CD14-positive monocyte (primary cell): ENCODE results near the gene MECP2. TPM values are rescaled to one million over a fixed set of nuclear protein-coding genes. Genes with fewer than 3 reads are reported as not detected.
A peak's percentile ranks its signal among the peaks of the same experiment; 100 is the strongest.

Source experiments
- DNase-seq, 3 donors: peaks; one replicate each; pipeline ENCODE4 v3.0.0-alpha.2; 2011 to 2022
- H2AFZ ChIP-seq: 2 replicates; pipeline ENCODE4 v1.6.0; 2012; ENCODE audit warnings: mild to moderate bottlenecking, low read depth, low read length, inconsistent platforms; ENCODE audit not compliant: insufficient read depth, poor library complexity, severe bottlenecking
- H3K27ac ChIP-seq, 2 donors: 1 replicate in 1 of 2; 2 replicates in 1 of 2; pipeline ENCODE4 v1.5.1; 2012 to 2013; ENCODE audit warnings: low read length in 2 of 2, control low read depth in 1 of 2, inconsistent platforms in 1 of 2, low read depth in 1 of 2, mild to moderate bottlenecking in 1 of 2
- H3K27me3 ChIP-seq, 2 donors: one replicate each; pipeline versions ENCODE4 v1.6.0 to v1.6.1; 2011 to 2013; ENCODE audit warnings: low read length in 2 of 2; ENCODE audit not compliant: control insufficient read depth in 2 of 2, insufficient read depth in 2 of 2
- H3K36me3 ChIP-seq, 2 donors: replicated peaks in 1 of 2; 1 replicate in 1 of 2; 2 replicates in 1 of 2; pipeline versions ENCODE4 v1.5.1 to v1.6.1; 2012 to 2013; ENCODE audit warnings: low read length in 2 of 2, control low read depth in 1 of 2, inconsistent platforms in 1 of 2, mild to moderate bottlenecking in 1 of 2; ENCODE audit not compliant: insufficient read depth in 2 of 2, control insufficient read depth in 1 of 2
- H3K4me1 ChIP-seq, 2 donors: 1 replicate in 1 of 2; 2 replicates in 1 of 2; pipeline versions ENCODE4 v1.5.1 to v1.6.1; 2012 to 2013; ENCODE audit warnings: low read length in 2 of 2, control low read depth in 1 of 2, inconsistent platforms in 1 of 2, mild to moderate bottlenecking in 1 of 2, moderate library complexity in 1 of 2; ENCODE audit not compliant: insufficient read depth in 2 of 2, control insufficient read depth in 1 of 2
- H3K4me2 ChIP-seq: replicated peaks from 2 replicates; pipeline ENCODE3; 2012; ENCODE audit warnings: low read length, moderate library complexity, mild to moderate bottlenecking; ENCODE audit not compliant: poor library complexity, severe bottlenecking; ENCODE audit errors: extremely low read depth
- H3K4me3 ChIP-seq, 3 experiments: fragments of 200-600 bp in 1 of 3; sonication (generic) in 1 of 3; replicated peaks in 1 of 3; 1 replicate in 2 of 3; 2 replicates in 1 of 3; pipeline ENCODE4 v1.5.1; 2011 to 2013; ENCODE audit warnings: low read length in 3 of 3, mild to moderate bottlenecking in 3 of 3, control low read depth in 2 of 3, low read depth in 2 of 3, inconsistent platforms in 1 of 3, moderate library complexity in 1 of 3
- H3K79me2 ChIP-seq: 2 replicates; pipeline ENCODE4 v1.6.0; 2012; ENCODE audit warnings: mild to moderate bottlenecking, control low read depth, inconsistent platforms, low read length, moderate library complexity; ENCODE audit not compliant: insufficient read depth
- H3K9ac ChIP-seq: 2 replicates; pipeline ENCODE4 v1.6.0; 2017; ENCODE audit warnings: low read length, mild to moderate bottlenecking; ENCODE audit not compliant: insufficient read depth, poor library complexity, severe bottlenecking
- H3K9me3 ChIP-seq, 2 donors: replicated peaks in 1 of 2; 1 replicate in 1 of 2; 2 replicates in 1 of 2; pipeline versions ENCODE4 v1.5.1 to v1.6.1; 2012 to 2013; ENCODE audit warnings: low read length in 2 of 2, control low read depth in 1 of 2; ENCODE audit not compliant: control insufficient read depth in 1 of 2, insufficient read depth in 1 of 2
- H4K20me1 ChIP-seq: 2 replicates; pipeline ENCODE4 v1.6.0; 2012; ENCODE audit warnings: mild to moderate bottlenecking, low read length, control low read depth, moderate library complexity; ENCODE audit not compliant: insufficient read depth
- H3K27ac Mint-ChIP-seq, 7 donors: one replicate each; pipeline ENCODE4 v1.8.0; 2020; ENCODE audit warnings: mild to moderate bottlenecking in 7 of 7, mixed read lengths in 7 of 7, moderate library complexity in 6 of 7, inconsistent platforms in 2 of 7
- H3K27me3 Mint-ChIP-seq, 3 donors: one replicate each; pipeline ENCODE4 v1.8.0; 2021 to 2022; ENCODE audit warnings: low read depth in 3 of 3, mild to moderate bottlenecking in 3 of 3, mixed read lengths in 3 of 3, moderate library complexity in 3 of 3, inconsistent platforms in 1 of 3
- H3K36me3 Mint-ChIP-seq, 2 donors: one replicate each; pipeline ENCODE4 v1.8.0; 2020; ENCODE audit warnings: mixed read lengths in 2 of 2, inconsistent platforms in 1 of 2, mild to moderate bottlenecking in 1 of 2
- H3K4me1 Mint-ChIP-seq: one replicate; pipeline ENCODE4 v1.8.0; 2020; ENCODE audit warnings: mild to moderate bottlenecking, mixed read lengths
- H3K4me3 Mint-ChIP-seq, 2 donors: one replicate each; pipeline ENCODE4 v1.8.0; 2020; ENCODE audit warnings: mild to moderate bottlenecking in 2 of 2, mixed read lengths in 2 of 2, moderate library complexity in 1 of 2
- H3K9me3 Mint-ChIP-seq, 7 donors: one replicate each; pipeline ENCODE4 v1.8.0; 2020 to 2022; ENCODE audit warnings: mixed read lengths in 7 of 7, mild to moderate bottlenecking in 6 of 7, moderate library complexity in 6 of 7, inconsistent platforms in 2 of 7
- WGBS: methylation state at CpG from one replicate; pipeline ENCODE4 v1.1.5; 2013; ENCODE audit warnings: missing lambda C conversion rate; ENCODE audit not compliant: insufficient coverage; 5-methylcytosine and 5-hydroxymethylcytosine counted together
- intact Hi-C, 2 donors: fragments of 100-400 bp; cut with micrococcal nuclease; formaldehyde crosslinking; loops; one replicate each; pipeline versions ENCODE4 v1.15.0 to v1.15.1; 2023
- polyA plus RNA-seq, 3 donors: library from polyadenylated mRNA; depleted of rRNA in 1 of 3; unstranded in 2 of 3; stranded (reverse) in 1 of 3; fragments of 300-500 nt in 2 of 3; fragments of >200 nt in 1 of 3; fragmentation: Illumina TruSeq in 2 of 3; gene quantifications; 1 replicate in 2 of 3; 2 replicates in 1 of 3; pipeline ENCODE4 v1.2.3, GENCODE V29; 2012 to 2021
- TF ChIP-seq, protein P1 (sequence below): fragments of 200-600 bp; IDR thresholded peaks from one replicate; pipeline ENCODE4 v1.8.0; 2022; ENCODE audit warnings: antibody characterized with exemption, mild to moderate bottlenecking

Gene MECP2
- polyA plus RNA-seq, 3 donors, result 5.2 to 21.2 (median 9.6) TPM

DNA sequence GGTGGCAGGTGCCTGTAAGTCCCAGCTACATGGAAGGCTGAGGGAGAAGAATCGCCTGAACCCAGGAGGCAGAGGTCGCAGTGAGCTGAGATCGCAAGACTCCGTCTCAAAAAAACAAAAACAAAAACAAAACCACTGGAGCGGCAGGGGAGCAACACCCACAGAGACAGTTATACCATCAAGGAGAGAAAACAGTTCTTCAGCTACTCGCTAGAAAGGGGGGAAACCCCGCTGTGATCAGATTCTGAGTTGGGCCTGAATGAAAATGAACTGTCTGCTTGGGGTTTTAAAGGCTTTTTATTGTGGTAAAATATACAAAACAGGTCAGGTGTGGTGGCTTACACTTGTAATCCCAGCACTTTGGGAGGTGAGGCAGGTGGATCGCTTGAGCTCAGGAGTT, 61.0 kb downstream of the MECP2 start:
- intact Hi-C loops, result no loop called here
- Mint-ChIP-seq H3K36me3 (peaks cover 36 to 52% of the 10 kb centered on the region in 2 donors), H3K9me3 (peaks cover 0 to 6% (median 0%) of the 10 kb centered on the region in 7 donors), H3K27me3 (peaks cover 0 to 44% (median 0%) of the 10 kb centered on the region in 3 donors), H3K4me3 (no peak overlapping the region), H3K4me1 (peaks cover 30% of the 10 kb centered on the region), H3K27ac (peak overlapping the region in 3 of 7 donors; percentile 62 to 79 (median 68))
- no peak overlapping the region for H3K27ac ChIP-seq
- peaks cover 53% of the 10 kb centered on the region for H4K20me1 ChIP-seq
- no peak overlapping the region for H3K4me3 ChIP-seq
- H3K9ac ChIP-seq, result no peak overlapping the region
- H2AFZ ChIP-seq, result no peak overlapping the region
- DNase-seq, result no peak
- TF ChIP-seq, protein P1, sequence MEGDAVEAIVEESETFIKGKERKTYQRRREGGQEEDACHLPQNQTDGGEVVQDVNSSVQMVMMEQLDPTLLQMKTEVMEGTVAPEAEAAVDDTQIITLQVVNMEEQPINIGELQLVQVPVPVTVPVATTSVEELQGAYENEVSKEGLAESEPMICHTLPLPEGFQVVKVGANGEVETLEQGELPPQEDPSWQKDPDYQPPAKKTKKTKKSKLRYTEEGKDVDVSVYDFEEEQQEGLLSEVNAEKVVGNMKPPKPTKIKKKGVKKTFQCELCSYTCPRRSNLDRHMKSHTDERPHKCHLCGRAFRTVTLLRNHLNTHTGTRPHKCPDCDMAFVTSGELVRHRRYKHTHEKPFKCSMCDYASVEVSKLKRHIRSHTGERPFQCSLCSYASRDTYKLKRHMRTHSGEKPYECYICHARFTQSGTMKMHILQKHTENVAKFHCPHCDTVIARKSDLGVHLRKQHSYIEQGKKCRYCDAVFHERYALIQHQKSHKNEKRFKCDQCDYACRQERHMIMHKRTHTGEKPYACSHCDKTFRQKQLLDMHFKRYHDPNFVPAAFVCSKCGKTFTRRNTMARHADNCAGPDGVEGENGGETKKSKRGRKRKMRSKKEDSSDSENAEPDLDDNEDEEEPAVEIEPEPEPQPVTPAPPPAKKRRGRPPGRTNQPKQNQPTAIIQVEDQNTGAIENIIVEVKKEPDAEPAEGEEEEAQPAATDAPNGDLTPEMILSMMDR, result no peak
- peaks cover 0 to 7% of the 10 kb centered on the region in 2 donors for H3K27me3 ChIP-seq
- H3K4me2 ChIP-seq, result no peak overlapping the region
- 100% methylated on average over 1 of the region's 8 CpGs for WGBS
- peaks cover 21 to 24% of the 10 kb centered on the region in 2 donors for H3K4me1 ChIP-seq
- peaks cover 57% of the 10 kb centered on the region for H3K79me2 ChIP-seq
- no peaks in the 10 kb centered on the region for H3K9me3 ChIP-seq
- peaks cover 17 to 39% of the 10 kb centered on the region in 2 donors for H3K36me3 ChIP-seq

DNA sequence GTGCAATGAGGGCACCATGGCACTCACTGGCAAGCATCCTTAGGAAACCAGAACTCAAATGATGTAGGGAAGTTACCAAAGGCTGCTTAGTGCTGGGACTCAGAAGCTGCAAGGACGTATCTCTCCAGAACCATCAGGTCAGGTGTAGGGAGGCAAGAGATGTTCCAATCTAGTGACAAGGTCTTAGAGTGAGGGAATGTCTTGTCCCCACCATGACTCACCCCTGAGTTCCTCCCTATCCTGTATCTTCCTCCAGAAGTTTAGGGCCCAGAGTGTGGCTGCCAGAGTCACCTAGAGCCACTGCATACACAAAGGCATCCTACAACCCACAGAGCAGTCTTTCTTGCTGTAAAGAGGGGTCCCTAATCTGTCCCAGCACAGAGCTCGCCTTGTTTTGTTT, 63.7 kb downstream of the MECP2 start:
- Mint-ChIP-seq H3K27me3 (peaks cover 0 to 37% (median 0%) of the 10 kb centered on the region in 3 donors), H3K4me1 (peaks cover 5% of the 10 kb centered on the region), H3K9me3 (peaks cover 0 to 4% (median 0%) of the 10 kb centered on the region in 7 donors), H3K4me3 (no peak overlapping the region), H3K36me3 (peaks cover 47 to 63% of the 10 kb centered on the region in 2 donors), H3K27ac (peak overlapping the region in 3 of 7 donors; percentile 48 to 63 (median 58))
- Histone ChIP-seq H3K27ac (no peak overlapping the region), H3K27me3 (no peaks in the 10 kb centered on the region), H3K9ac (no peak overlapping the region), H4K20me1 (peaks cover 49% of the 10 kb centered on the region), H3K4me1 (no peaks in the 10 kb centered on the region), H3K4me2 (no peak overlapping the region), H3K4me3 (no peak overlapping the region), H3K36me3 (peaks cover 31 to 62% of the 10 kb centered on the region in 2 donors), H3K9me3 (no peaks in the 10 kb centered on the region), H3K79me2 (peaks cover 48% of the 10 kb centered on the region), H2AFZ (no peak overlapping the region)
- DNase-seq, result no peak
- WGBS, result no CpG with 5 or more reads among the region's 2 CpGs
- intact Hi-C loops, result no loop called here
- TF ChIP-seq, protein P1, result no peak
